ENCODE results near the gene DCC.

DCC gene

GRCh38 chr18:52875725-52876124 lies 535.7 kb downstream of the DCC start:
- Histone ChIP-seq H3K4me3 (ENCODE audit: low read depth, low read length) (no peak overlapping the region), H3K36me3 (no peaks in the 10 kb centered on the region), H3K4me1 (no peaks in the 10 kb centered on the region), H3K9me3 (no peaks in the 10 kb centered on the region), H3K27me3 (no peaks in the 10 kb centered on the region)
- no peak for TF ChIP-seq CTCF (IDR thresholded peaks at IDR 0.05; ENCODE audit: low read depth, low read length)
- DNase-seq: no peak

- no peak overlapping the region for H3K4me3 ChIP-seq (ENCODE audit: low read depth, low read length)
- no peaks in the 10 kb centered on the region for H3K36me3 ChIP-seq
- no peaks in the 10 kb centered on the region for H3K4me1 ChIP-seq
- no peak for DNase-seq
- no peak for TF ChIP-seq CTCF (IDR thresholded peaks at IDR 0.05; ENCODE audit: low read depth, low read length)
- H3K27me3 ChIP-seq: no peaks in the 10 kb centered on the region
- H3K9me3 ChIP-seq: no peaks in the 10 kb centered on the region
These were observed 548.0 kb downstream of the DCC start for GRCh38 chr18:52888014-52888413.

GRCh38 chr18:52894801-52895200 lies 554.8 kb downstream of the DCC start:
- no peaks in the 10 kb centered on the region for H3K4me1 ChIP-seq

GRCh38 chr18:52897611-52898484 lies 557.9 kb downstream of the DCC start:
- no peaks in the 10 kb centered on the region for H3K4me1 ChIP-seq
- H3K9me3 ChIP-seq: no peaks in the 10 kb centered on the region
- H3K4me3 ChIP-seq (ENCODE audit: low read depth, low read length): no peak overlapping the region
- no peak for TF ChIP-seq CTCF (IDR thresholded peaks at IDR 0.05; ENCODE audit: low read depth, low read length)
- H3K36me3 ChIP-seq: no peaks in the 10 kb centered on the region
- H3K27me3 ChIP-seq: no peaks in the 10 kb centered on the region
- DNase-seq: no peak

More at GRCh38 chr18:52894801-52895200, 554.8 kb downstream of the DCC start:
- no peak for DNase-seq
- no peak overlapping the region for H3K4me3 ChIP-seq (ENCODE audit: low read depth, low read length)
- H3K9me3 ChIP-seq: no peaks in the 10 kb centered on the region
- no peaks in the 10 kb centered on the region for H3K27me3 ChIP-seq
- TF ChIP-seq CTCF (IDR thresholded peaks at IDR 0.05; ENCODE audit: low read depth, low read length): no peak
- no peaks in the 10 kb centered on the region for H3K36me3 ChIP-seq

GRCh38 chr18:52898485-52899058 lies 558.6 kb downstream of the DCC start:
- Histone ChIP-seq H3K27me3 (no peaks in the 10 kb centered on the region), H3K36me3 (no peaks in the 10 kb centered on the region), H3K4me1 (no peaks in the 10 kb centered on the region), H3K4me3 (ENCODE audit: low read depth, low read length) (no peak overlapping the region), H3K9me3 (no peaks in the 10 kb centered on the region)
- no peak for DNase-seq
- no peak for TF ChIP-seq CTCF (IDR thresholded peaks at IDR 0.05; ENCODE audit: low read depth, low read length)

GRCh38 chr18:52902188-52902587 lies 562.2 kb downstream of the DCC start:
- H3K36me3 ChIP-seq: no peaks in the 10 kb centered on the region
- DNase-seq: no peak
- TF ChIP-seq CTCF (IDR thresholded peaks at IDR 0.05; ENCODE audit: low read depth, low read length): no peak
- no peak overlapping the region for H3K4me3 ChIP-seq (ENCODE audit: low read depth, low read length)
- no peaks in the 10 kb centered on the region for H3K27me3 ChIP-seq
- no peaks in the 10 kb centered on the region for H3K9me3 ChIP-seq
- H3K4me1 ChIP-seq: no peaks in the 10 kb centered on the region

Data from BE2C (cell line).